GM19025 (cell line): ENCODE data around the gene COL11A2.

ENCODE experiments used
- ATAC-seq: cut with Tn5 transposase; IDR thresholded peaks from one replicate; pipeline ENCODE4 v1.9.1; 2021; ENCODE audit warnings: mild to moderate bottlenecking, low read depth, moderate library complexity; ENCODE audit not compliant: unreplicated experiment

COL11A2 gene

DNA sequence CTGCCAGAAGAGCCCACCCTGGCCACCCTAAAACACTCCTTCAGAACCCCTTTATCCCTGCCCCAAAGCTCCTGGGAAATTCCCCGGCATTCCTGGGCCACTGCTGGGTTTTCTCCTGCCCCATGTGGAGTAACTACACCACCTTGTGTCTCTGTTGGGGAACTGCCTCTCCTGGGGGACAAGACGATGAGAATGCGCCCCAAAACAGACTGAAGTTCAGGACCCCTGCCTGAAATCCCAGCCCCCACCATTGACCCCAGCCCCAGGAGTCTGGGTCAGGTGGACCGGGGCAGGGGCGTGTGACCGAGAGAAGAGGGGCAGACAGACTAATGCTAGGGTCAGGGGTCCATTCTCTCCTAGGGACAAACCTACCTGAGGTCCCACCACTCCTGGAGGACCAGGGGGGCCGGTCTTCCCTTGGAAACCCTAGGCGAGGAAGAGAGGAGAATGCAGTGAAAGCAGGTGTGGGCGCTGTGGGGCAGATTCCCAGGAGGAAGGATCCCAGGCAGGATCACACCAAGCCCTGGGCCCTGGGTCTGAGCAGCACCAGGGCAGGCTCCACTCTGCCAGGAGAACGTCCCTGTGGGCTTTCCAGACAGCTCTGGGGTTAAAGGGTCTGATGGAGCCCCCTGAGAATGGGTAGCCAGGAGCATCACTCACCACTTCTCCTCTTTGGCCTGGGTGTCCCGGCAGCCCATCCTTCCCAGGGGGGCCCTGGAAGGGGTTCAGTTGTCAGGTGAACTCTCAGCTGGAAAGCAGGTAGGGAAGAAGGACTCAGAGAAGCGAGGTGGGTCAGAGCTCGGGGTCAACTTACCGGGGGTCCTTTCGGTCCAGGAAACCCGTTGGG lies 19.4 kb downstream of the COL11A2 start:
- no peak for ATAC-seq

DNA sequence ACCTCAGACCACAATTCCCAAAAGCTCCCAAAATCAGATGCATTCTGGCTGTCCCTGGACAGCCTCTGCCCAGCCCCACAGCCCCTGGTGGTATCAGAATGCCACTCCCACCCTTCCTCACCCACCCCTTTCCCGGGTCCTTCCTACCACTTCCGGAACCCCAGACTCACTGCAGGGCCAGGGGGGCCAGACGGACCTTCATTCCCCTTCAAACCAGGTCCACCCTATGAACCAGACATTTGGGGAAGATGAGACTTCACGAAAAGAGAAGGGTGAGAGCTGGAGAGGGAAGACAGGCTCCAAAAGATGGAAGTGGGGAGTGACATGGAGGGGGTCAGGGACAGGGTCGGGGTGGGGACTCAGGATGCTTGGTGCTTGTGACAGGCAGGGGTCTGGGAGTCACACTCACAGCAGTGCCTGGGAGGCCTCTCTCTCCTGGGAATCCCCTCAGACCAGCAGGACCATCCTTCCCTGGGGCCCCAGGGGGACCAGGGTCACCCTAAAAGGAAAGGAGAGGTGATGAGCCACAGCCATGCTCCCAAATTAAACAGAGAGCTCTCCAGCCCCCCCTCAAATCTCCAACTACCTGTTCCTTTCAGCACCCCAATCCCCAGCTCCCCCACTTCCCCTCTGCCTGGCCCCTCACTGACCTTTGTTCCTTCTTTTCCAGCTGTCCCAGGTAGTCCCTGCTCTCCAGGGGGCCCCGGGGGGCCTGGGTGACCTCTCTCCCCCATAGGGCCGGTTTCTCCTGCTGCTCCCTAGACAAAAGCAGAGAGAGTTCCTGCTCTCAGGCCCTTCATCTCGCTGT lies 20.2 kb downstream of the COL11A2 start:
- no peak for ATAC-seq

DNA sequence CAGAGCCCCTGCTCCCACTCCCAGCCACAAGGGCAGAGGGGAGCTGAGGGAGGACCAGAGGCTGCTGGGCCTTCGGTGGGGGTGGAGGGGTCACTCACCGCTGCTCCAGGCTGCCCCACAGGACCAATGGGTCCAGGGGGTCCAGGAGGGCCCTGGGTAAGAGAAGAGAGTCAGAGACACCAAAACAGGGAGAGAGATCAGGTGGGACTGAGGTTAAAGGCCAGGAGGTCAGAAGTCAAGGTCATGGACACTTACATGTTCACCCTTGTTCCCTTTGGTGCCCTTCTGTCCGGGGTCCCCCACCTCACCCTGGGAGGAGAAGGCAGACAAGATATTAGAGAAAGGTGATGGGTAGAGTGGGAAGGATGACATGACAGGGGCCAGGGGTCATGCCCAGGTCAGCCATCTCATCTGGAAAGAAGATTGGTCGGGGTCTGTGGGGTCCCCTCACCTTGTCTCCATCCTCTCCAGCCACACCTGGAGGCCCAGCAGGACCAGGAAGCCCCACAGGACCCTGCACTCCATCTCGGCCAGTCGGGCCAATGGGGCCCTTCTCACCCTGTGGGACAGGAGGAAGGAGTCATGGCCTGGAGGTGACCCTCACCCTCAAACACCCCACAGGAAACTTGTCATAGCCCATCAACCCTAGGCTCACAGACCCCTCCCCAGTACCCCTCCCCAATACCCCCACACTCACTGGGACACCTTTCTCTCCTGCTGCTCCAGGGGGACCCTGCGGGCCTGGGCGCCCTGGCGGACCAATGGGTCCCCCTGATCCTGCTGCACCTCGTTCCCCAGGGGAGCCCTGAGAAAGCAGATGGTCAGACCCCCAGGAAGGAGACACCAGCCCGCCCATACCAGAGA lies 21.0 kb downstream of the COL11A2 start:
- no peak for ATAC-seq

DNA sequence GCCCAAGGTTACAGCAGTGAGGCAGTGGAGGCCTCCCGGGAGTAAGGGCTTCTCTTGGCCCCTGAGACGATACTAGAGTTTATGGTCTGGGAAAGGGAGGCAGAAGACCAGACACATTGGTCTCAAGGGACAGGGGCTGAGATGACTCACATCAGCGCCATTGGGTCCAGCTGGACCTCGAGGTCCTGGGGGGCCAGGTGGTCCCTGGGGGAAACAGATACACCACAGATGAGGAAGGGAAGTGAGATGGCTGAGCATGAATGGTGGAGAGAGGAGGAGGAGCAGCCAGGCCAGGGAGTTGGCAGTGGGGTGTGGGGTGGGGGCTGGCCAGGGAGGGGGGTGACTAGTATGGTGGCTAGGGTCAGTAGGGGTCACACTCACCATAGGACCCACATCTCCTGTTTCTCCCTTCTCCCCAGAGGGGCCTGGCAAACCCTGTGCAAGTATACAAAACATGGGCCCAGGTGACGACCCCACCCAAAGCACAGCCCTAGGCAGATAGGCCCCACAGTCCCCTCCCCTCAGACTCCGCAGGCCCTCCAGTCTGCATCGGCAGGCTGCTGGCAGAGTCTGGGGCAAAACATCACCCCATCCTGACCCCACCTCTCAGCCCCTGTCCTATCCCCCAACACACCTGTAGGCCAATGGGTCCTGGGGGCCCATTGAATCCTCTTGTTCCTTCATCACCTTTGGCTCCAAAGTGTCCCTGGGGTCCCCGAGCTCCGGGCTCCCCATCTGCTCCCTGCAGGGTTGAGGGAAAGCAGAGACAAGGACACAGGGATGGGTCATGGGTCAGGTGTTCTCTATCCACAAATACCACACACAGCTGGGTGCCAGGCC lies 21.9 kb downstream of the COL11A2 start:
- peak; percentile 43 for ATAC-seq

DNA sequence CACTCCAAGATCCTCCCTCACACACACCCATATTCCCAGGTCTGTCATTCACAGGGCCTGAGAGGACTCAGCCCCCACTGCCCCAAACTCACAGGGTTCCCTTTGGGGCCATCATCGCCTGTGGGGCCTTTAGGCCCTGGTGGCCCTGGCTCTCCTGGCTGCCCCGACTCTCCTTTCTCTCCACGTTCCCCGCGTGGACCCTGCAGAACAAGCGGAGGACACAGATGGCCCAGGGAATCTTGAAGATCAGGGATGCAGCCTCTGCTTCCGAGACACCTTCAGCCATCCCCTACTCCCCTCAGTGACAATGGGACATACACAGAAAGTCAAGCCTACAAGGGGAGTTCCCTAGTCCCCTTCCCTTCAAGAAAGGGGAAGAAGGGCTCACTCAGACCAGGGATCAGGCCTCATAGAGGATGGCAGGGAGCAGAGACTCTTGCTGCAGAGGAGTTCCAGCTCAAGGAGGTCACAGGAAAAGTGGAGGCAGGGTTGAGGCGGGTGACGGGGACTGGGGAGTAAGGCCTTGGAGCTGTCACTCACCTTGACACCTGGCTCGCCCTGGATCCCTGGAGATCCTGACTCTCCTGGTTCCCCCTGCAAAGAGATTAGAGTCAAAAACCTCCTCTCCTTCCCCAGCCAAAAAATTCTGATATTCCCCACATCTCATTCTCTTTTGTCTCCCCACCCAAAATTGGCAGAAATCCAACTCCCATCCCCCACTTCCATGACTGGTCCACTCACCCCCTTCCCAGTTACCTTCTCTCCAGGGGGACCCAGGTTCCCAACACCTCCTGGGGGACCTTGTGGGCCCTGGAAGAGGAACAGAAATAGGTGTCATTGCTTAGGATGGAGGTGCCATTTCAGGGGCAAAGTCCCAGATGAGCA lies 22.7 kb downstream of the COL11A2 start:
- no peak for ATAC-seq

DNA sequence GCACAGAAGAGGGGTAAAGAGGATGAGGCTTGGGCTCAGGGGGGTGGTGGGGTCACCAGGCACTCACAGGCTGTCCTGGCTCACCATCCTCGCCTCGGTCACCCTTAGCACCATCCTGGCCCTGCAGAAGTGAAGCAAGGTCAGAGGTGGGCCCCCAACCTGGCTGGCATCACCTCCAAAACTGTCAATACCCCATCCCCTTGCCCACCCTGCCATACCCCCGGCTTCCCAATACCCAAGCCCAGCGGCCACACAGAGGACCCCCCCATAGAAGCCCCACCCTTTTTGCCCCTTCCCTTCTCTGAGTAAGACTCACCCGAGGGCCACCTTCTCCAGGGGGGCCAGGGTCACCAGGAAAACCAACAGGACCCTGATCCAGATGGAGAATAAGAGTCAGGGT lies 23.6 kb downstream of the COL11A2 start:
- no peak for ATAC-seq

- no peak for ATAC-seq
Measured at GRCh38 chr6:33168284-33168601, 24.0 kb downstream of the COL11A2 start.

- no peak for ATAC-seq
Measured at GRCh38 chr6:33167374-33168283, 24.6 kb downstream of the COL11A2 start.

GRCh38 chr6:33166811-33167210 lies 25.5 kb downstream of the COL11A2 start:
- ATAC-seq: no peak

DNA sequence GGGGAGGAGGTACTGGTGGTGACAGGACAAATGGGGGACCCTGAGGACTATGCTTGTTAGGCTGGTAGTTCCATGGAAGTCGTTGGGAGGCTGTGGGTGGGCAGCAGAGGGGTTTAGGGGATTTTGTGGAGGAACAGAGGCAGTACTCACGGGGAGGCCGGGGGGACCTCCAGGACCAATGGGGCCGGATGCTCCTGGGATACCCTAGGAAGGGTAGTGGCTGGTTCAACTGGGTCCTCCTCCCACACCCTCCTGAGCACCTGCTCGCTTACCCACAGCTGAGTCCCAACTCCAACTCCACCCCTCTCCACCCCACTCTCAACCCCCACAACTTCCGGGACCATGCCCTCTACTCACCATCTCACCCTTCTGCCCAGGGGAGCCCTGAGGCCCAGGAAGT lies 25.9 kb downstream of the COL11A2 start:
- no peak for ATAC-seq

DNA sequence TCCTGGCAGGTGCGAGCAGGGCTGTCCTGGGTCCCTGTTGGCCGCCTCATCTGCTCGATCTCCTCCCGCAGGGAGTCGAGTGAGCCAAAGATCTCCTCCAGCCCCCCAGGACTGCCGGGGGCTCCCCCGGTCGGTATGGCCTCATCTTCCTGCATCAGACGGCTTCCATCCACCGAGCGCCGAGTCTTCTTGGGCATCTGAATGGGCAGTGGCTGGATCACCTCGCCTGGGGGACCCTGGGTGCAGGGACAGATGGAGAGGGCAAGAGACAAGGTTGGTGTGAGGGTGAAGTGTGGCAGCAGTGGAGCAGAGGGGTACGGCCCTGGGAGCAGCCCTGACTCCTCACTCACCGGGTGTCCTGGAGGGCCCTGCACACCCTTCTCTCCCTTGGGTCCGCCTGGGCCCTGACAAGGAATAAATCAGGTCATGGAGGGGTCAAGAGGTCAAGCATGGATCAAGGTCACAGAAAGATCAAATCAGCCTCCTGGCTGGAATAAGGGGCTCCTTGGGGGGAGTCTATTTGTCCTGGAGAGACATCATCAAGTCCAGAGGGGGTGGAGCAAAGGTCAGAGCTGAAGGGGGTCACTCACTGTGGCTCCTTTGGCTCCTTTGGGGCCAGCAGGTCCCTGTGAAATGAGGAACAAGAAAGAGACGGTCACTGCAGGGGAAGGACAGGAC lies 26.5 kb downstream of the COL11A2 start:
- no peak for ATAC-seq

GRCh38 chr6:33164665-33165373 lies 27.4 kb downstream of the COL11A2 start:
- no peak for ATAC-seq

DNA sequence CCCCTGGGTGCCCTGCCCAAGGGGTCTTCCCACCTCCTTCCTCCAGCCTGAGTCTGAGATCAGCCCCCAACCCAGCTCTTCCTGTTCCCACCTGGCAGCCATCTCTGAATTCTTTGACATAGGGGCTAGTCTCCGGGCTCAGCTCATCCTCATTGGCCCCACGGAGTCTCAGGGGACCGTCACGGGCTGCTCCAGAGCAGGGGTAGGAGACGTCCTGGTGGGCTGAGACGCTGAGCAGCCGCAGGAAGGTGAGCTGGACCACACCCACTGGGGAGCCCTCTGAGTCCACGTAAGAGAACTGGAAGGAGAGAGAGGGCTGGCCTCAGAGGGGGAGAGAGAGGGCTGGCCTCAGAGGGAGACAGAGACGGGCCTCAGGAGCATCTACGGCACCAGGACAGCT lies 28.1 kb downstream of the COL11A2 start:
- no peak for ATAC-seq

DNA sequence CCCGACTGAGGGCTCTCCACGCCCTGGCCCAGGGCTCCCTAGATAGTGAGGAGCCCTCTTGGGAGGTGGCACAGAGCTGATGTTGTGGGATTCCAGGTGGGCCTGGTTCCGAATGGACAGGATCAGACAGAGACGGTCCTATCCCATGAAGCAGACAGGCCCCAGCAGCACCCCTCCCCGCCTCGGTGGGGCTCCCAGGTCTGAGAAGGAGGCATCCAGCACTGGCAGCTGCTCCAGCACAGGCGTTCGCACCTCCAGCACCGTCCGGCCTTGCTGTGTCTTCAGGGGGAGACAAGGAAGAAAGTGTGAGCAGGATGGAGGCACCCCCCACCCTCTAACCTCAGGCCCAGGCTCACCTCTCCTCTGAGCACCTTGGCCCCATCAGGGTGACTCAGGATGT lies 28.7 kb downstream of the COL11A2 start:
- ATAC-seq: no peak

DNA sequence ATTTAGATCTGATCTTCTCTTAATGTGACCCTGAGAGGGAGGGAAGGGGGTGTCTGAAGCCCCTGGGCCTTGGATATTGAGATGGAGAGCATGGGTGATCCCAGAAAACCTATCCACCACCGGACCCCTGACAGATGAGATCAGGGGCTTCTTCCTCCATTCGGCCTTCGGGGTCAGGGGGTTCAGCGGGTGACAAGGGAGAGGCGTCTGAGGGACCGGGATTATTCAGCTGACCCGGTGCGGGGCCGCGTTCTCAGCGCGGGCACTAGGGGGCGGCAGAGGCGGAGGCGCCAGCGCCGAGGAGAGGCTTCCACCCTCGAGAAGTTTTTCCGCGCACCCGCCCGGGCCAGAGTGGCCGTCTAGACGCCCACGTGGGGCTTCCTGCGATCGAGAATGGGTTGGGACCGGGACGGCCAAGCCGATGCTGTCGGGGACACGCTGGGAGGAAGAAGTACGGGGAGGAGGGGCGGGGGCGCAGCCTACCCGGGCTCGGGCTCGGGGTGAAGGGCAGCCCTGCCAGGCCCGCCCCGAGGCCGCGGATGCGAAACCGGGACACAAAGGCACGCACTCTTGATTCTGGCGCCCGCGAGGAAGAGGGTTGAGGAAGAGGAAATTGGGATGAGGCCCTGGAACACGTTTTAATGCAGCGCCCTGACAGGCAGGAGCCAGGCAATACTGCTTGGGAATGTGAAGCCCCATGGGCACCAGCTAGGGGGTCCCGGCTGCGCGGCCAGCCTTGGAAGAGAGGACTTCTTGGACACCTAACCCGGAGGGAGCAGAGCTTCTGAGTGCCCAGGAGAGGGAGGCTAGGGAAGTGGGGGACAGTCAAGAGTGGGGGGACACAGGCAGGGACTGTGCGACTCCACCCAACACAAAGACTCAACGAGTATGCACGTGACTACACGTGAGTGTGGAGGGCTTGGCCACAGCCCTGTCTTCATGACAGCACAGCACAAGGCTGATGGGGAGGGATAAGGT lies 30.6 kb downstream of the COL11A2 start:
- peak; percentile 60 for ATAC-seq
